Measurements from ENCODE around the gene LRMDA.

Gene LRMDA

GRCh38 chr10:76333326-76333725 lies 901.9 kb downstream of the LRMDA start:
- DNase-seq (ENCODE audit: low read depth in 3 of 3) = no peak

GRCh38 chr10:76333796-76334195 lies 902.4 kb downstream of the LRMDA start:
- DNase-seq (ENCODE audit: low read depth in 3 of 3) = no peak

GRCh38 chr10:76334255-76334654 lies 902.8 kb downstream of the LRMDA start:
- no peak for DNase-seq (ENCODE audit: low read depth in 3 of 3)

- no peak for DNase-seq (ENCODE audit: low read depth in 3 of 3)
These were observed 905.0 kb downstream of the LRMDA start for GRCh38 chr10:76336213-76336963.

- no peak for DNase-seq (ENCODE audit: low read depth in 3 of 3)
These were observed 906.2 kb downstream of the LRMDA start for GRCh38 chr10:76337641-76338040.

GRCh38 chr10:76338187-76338586 lies 906.8 kb downstream of the LRMDA start:
- DNase-seq (ENCODE audit: low read depth in 3 of 3) = no peak

GRCh38 chr10:76341740-76342139 lies 910.3 kb downstream of the LRMDA start:
- no peak for DNase-seq (ENCODE audit: low read depth in 3 of 3)

- no peak for DNase-seq (ENCODE audit: low read depth in 3 of 3)
These were observed 911.6 kb downstream of the LRMDA start for GRCh38 chr10:76342996-76343395.

GRCh38 chr10:76347832-76348231 lies 916.4 kb downstream of the LRMDA start:
- no peak for DNase-seq (ENCODE audit: low read depth in 3 of 3)

GRCh38 chr10:76350583-76350982 lies 919.2 kb downstream of the LRMDA start:
- DNase-seq (ENCODE audit: low read depth in 3 of 3) = no peak

- DNase-seq (ENCODE audit: low read depth in 3 of 3) = no peak
These were observed 920.9 kb downstream of the LRMDA start for GRCh38 chr10:76352300-76352699.

GRCh38 chr10:76353237-76353851 lies 921.9 kb downstream of the LRMDA start:
- DNase-seq (ENCODE audit: low read depth in 3 of 3) = no peak

- no peak for DNase-seq (ENCODE audit: low read depth in 3 of 3)
These were observed 922.9 kb downstream of the LRMDA start for GRCh38 chr10:76354212-76354738.

- DNase-seq (ENCODE audit: low read depth in 3 of 3) = no peak
These were observed 923.5 kb downstream of the LRMDA start for GRCh38 chr10:76354921-76355320.

- no peak for DNase-seq (ENCODE audit: low read depth in 3 of 3)
These were observed 925.1 kb downstream of the LRMDA start for GRCh38 chr10:76356557-76356956.

- no peak for DNase-seq (ENCODE audit: low read depth in 3 of 3)
These were observed 926.4 kb downstream of the LRMDA start for GRCh38 chr10:76357726-76358415.

- DNase-seq (ENCODE audit: low read depth in 3 of 3) = no peak
These were observed 927.4 kb downstream of the LRMDA start for GRCh38 chr10:76358743-76359395.

GRCh38 chr10:76375761-76376160 lies 944.3 kb downstream of the LRMDA start:
- DNase-seq (ENCODE audit: low read depth in 3 of 3) = no peak

- no peak for DNase-seq (ENCODE audit: low read depth in 3 of 3)
These were observed 951.0 kb downstream of the LRMDA start for GRCh38 chr10:76382381-76382851.

- DNase-seq (ENCODE audit: low read depth in 3 of 3) = no peak
These were observed 957.0 kb downstream of the LRMDA start for GRCh38 chr10:76388321-76389023.
